Stimulated activated CD8-positive, alpha-beta memory T cell treated with anti-CD3 and anti-CD28 coated beads, Interleukin-4, amount 100 ng/mL, for 4 hours (primary cell): ENCODE data around the gene ZNF14.
A peak's percentile ranks its signal among the peaks of the same experiment; 100 is the strongest.
"Not testable (repeated sequence)": the region's sequence is repeated elsewhere in the genome, so short reads cannot be mapped to it uniquely, and the experiment has no call there.

Source experiments
- DNase-seq, 2 donors: peaks; one replicate each; pipeline ENCODE4 v3.0.0-alpha.2; 2020; ENCODE audit warnings: low read depth in 2 of 2, low spot score in 1 of 2

The ZNF14 gene

GRCh38 chr19:19732579-19733501, at the start of gene ZNF14:
ZNF14 (minus strand) TSS chr19:19733112; CDS start chr19:19732958, 154 bp downstream.
- DNase-seq, result peak; percentile 83 to 84

GRCh38 chr19:19781791-19782190, 48.9 kb upstream of the ZNF14 start:
- DNase-seq, result not testable (repeated sequence)

GRCh38 chr19:19778666-19779065, 45.8 kb upstream of the ZNF14 start:
- DNase-seq, result no peak

- no peak for DNase-seq
Observed at GRCh38 chr19:19777692-19778091, 44.8 kb upstream of the ZNF14 start.

GRCh38 chr19:19776206-19777008, 43.5 kb upstream of the ZNF14 start:
- DNase-seq, result peak; percentile 75 to 87

GRCh38 chr19:19775891-19776205, 42.9 kb upstream of the ZNF14 start:
- DNase-seq, result no peak

GRCh38 chr19:19774354-19775033, 41.6 kb upstream of the ZNF14 start:
- no peak for DNase-seq

GRCh38 chr19:19771963-19772362, 39.1 kb upstream of the ZNF14 start:
- DNase-seq, result not testable (repeated sequence)

- not testable (repeated sequence) for DNase-seq
Observed at GRCh38 chr19:19769971-19770370, 37.1 kb upstream of the ZNF14 start.

GRCh38 chr19:19758164-19758563, 25.3 kb upstream of the ZNF14 start:
- DNase-seq, result no peak

GRCh38 chr19:19752760-19753403, 20.0 kb upstream of the ZNF14 start:
- DNase-seq, result no peak

- no peak for DNase-seq
Observed at GRCh38 chr19:19751846-19752245, 18.9 kb upstream of the ZNF14 start.

- DNase-seq, result no peak
Observed at GRCh38 chr19:19750842-19751790, 18.2 kb upstream of the ZNF14 start.

- DNase-seq, result no peak
Observed at GRCh38 chr19:19749908-19750841, 17.3 kb upstream of the ZNF14 start.

- no peak for DNase-seq
Observed at GRCh38 chr19:19749117-19749907, 16.4 kb upstream of the ZNF14 start.

- DNase-seq, result no peak
Observed at GRCh38 chr19:19748249-19748938, 15.5 kb upstream of the ZNF14 start.
